ENCODE results near the gene CYP27B1. TPM values are rescaled to one million over a fixed set of nuclear protein-coding genes. Genes with fewer than 3 reads are reported as not detected.

CYP27B1 gene
- total RNA-seq, 2 donors from 2014 or later: 0.28 to 0.33 TPM

DNA sequence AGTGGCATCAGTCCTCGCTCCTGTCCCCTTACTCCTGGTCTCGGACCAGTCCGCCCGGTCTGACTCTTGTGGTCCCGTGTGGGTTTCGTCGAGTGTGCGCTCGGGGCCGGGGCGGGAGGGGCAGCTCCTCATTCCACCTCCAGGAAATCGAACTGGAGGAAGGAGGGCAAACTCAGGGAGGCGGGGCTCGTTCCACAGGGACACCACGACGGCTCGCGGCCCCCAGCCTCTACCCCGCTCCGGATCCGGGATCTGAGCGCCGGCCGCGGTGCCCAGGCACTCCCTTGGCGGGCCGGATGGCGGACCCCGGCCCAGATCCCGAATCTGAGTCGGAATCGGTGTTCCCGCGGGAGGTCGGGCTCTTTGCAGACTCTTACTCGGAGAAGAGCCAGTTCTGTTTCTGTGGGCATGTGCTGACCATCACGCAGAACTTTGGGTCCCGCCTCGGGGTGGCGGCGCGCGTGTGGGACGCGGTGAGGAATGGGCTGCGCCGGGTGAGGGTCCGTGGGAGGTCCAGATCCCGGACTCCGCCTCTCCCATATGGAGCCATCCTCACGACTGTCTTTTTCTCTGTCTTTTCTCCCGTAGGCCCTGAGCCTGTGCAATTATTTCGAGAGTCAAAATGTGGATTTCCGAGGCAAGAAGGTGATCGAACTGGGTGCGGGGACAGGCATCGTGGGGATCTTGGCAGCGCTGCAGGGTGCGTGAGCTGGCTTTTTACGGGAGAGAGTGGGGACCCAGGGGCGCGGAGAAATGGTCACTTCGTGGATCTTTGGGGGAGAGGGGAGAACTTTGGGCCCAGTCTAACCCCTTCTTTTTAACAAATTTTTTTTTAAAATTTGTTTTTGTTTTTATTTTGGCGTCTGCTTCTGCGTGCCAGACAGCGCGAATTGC lies 5.8 kb upstream of the CYP27B1 start, which contains the start of gene EEF1AKMT3:
Gene EEF1AKMT3, plus strand, starts transcription at position 186 of the 894 bp plus-strand sequence. Its CDS starts 111 bp downstream, at position 297.
- DNase-seq (ENCODE audit: low spot score): no peak
- peaks cover 16% of the 10 kb centered on the region for H3K36me3 ChIP-seq
- H3K4me3 ChIP-seq: peak within 1 kb of the TSS; percentile 61 to 89
- peak within 1 kb of the TSS; percentile 93 to 94 for H3K27ac ChIP-seq
- TF ChIP-seq, protein P1, sequence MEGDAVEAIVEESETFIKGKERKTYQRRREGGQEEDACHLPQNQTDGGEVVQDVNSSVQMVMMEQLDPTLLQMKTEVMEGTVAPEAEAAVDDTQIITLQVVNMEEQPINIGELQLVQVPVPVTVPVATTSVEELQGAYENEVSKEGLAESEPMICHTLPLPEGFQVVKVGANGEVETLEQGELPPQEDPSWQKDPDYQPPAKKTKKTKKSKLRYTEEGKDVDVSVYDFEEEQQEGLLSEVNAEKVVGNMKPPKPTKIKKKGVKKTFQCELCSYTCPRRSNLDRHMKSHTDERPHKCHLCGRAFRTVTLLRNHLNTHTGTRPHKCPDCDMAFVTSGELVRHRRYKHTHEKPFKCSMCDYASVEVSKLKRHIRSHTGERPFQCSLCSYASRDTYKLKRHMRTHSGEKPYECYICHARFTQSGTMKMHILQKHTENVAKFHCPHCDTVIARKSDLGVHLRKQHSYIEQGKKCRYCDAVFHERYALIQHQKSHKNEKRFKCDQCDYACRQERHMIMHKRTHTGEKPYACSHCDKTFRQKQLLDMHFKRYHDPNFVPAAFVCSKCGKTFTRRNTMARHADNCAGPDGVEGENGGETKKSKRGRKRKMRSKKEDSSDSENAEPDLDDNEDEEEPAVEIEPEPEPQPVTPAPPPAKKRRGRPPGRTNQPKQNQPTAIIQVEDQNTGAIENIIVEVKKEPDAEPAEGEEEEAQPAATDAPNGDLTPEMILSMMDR (IDR thresholded peaks at IDR 0.05): no peak
- no peaks in the 10 kb centered on the region for H3K9me3 ChIP-seq
- no peaks in the 10 kb centered on the region for H3K27me3 ChIP-seq
- peaks cover 0 to 25% of the 10 kb centered on the region in 2 donors for H3K4me1 ChIP-seq

DNA sequence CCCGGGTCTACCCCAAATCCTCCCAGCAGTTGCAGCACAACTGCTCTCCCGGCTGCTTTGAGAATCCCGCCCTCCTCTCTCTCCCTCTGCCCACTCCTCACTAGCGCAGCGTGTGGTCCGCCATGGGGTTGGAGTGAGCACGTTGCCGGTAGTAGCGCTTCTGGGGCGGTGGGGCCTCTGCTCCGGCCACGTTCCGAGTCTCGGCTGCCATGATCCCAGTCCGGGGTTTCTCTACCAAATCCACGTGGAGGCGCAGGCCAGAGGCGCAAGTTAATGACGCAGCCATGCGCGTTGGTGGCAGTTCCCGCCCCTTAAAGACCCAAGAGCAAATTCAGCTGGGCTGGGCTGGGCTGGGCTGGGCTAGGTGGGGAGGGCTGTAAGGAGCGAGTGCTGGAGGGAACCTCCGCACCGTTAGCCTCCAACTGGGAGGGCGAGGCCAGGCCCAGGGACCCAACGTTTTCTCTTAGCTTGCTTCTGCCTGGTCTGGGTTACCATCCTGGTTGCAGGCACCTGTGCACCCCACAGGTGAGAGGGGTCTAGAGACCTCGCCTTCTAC lies 5.1 kb upstream of the CYP27B1 start, which contains the start of gene METTL1:
Gene METTL1, minus strand, starts transcription at position 233 of the 556 bp plus-strand sequence. Its CDS starts 22 bp downstream, at position 211.
- TF ChIP-seq, protein P1 (IDR thresholded peaks at IDR 0.05): no peak
- H3K9me3 ChIP-seq: no peaks in the 10 kb centered on the region

DNA sequence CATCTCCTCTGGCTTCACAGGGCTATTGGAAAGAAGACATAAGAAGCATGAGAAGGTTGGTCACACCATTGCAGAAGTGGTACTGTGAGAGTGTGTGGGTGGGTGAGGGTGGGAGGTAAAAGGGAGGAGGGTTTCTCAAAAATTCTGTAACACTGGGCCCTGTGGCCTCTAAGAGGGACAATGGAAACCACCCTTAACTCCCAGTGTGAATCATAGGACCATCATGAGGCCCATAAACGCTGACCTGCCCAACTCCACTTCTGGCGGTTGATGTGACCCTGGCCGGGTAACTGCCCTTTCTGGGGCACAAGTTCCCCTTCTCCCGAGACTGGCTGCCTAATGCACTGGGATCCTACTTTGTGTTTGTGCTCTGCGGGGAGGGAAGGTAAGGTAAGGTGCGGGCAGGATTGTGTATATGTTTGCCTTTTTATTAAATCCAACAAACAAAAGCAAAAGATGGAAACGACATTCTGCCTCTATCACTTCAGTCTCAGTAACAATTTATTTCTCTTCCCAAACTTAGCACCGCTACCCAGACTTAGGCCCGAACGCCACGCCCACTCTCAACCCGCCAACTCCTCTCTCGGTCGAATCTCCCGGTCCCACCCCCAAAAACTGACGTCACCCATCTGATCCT lies 4.5 kb upstream of the CYP27B1 start:
- TF ChIP-seq, protein P1 (IDR thresholded peaks at IDR 0.05): no peak
- H3K9me3 ChIP-seq: no peaks in the 10 kb centered on the region
- H3K27ac ChIP-seq: peak overlapping the region; percentile 93 to 94
- H3K36me3 ChIP-seq: peaks cover 16% of the 10 kb centered on the region
- peak; percentile 90 for DNase-seq (ENCODE audit: low spot score)
- H3K27me3 ChIP-seq: no peaks in the 10 kb centered on the region
- H3K4me3 ChIP-seq: peak overlapping the region; percentile 61 to 89
- peaks cover 0 to 34% of the 10 kb centered on the region in 2 donors for H3K4me1 ChIP-seq

More for the DNA sequence above, 5.1 kb upstream of the CYP27B1 start, which contains the start of gene METTL1:
- Histone ChIP-seq H3K27me3 (no peaks in the 10 kb centered on the region), H3K4me1 (peaks cover 0 to 28% of the 10 kb centered on the region in 2 donors), H3K4me3 (peak within 1 kb of the TSS; percentile 61 to 89), H3K27ac (peak within 1 kb of the TSS; percentile 93 to 94), H3K36me3 (peaks cover 16% of the 10 kb centered on the region)
- peak; percentile 97 for DNase-seq (ENCODE audit: low spot score)

DNA sequence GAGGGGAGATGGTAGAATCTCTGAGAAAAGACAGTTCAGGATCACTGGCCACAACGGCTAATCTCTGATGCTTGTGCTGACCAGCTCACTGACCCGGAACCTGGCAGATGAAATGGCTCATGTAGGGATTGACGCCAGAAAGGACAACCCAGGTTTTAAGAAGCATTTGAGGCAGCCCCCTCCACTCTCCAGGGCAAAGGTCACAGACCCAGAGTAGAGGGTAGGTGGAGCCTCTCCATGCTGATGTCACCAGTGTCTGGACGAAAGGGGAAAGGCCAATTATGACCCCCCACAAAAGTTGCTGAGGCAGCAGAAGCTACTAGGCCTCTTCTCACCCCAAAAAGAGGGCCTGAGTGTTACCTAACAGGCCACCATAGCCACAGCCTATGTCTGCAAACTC lies 3.9 kb upstream of the CYP27B1 start:
- TF ChIP-seq, protein P1 (IDR thresholded peaks at IDR 0.05): no peak
- H3K9me3 ChIP-seq: no peaks in the 10 kb centered on the region
- no peak overlapping the region for H3K4me3 ChIP-seq
- peaks cover 16% of the 10 kb centered on the region for H3K36me3 ChIP-seq
- peaks cover 0 to 4% of the 10 kb centered on the region in 2 donors for H3K27me3 ChIP-seq
- no peak for DNase-seq (ENCODE audit: low spot score)
- H3K4me1 ChIP-seq: peaks cover 0 to 40% of the 10 kb centered on the region in 2 donors
- H3K27ac ChIP-seq: no peak overlapping the region

DNA sequence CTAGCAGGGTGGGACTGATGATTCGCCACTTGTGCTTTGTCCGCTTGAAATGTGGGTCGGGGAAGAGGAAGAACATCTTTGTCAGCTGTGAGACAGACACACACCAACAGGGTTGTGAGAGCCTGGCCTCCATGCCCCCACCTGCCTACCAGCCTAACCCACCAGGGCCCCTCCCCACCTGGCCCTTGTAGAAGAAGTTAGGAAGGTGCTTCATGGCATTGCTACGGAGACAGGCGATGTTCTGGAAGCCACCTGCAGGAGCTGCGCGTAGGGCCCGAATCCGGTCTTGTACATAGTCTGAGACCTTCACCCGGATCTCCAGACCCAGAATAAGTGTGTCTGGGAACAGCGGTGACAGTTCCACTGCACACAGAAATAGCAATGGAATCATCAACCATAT lies 2.7 kb upstream of the CYP27B1 start:
- H3K27me3 ChIP-seq: peaks cover 0 to 15% of the 10 kb centered on the region in 2 donors
- H3K4me1 ChIP-seq: peaks cover 0 to 51% of the 10 kb centered on the region in 2 donors
- TF ChIP-seq, protein P1 (IDR thresholded peaks at IDR 0.05): no peak

More for the DNA sequence above, 2.7 kb upstream of the CYP27B1 start:
- H3K27ac ChIP-seq: no peak overlapping the region
- H3K9me3 ChIP-seq: no peaks in the 10 kb centered on the region
- peaks cover 16% of the 10 kb centered on the region for H3K36me3 ChIP-seq
- no peak for DNase-seq (ENCODE audit: low spot score)
- no peak overlapping the region for H3K4me3 ChIP-seq
